HG03175 (cell line): ENCODE measurements around the gene ATAD2B.
A peak's percentile ranks its signal among the peaks of the same experiment; 100 is the strongest.
"Not testable (repeated sequence)": the region's sequence is repeated elsewhere in the genome, so short reads cannot be mapped to it uniquely, and the experiment has no call there.

Source experiments
- ATAC-seq: cut with Tn5 transposase; IDR thresholded peaks from one replicate; pipeline ENCODE4 v1.9.1; 2021; ENCODE audit warnings: mild to moderate bottlenecking, moderate library complexity; ENCODE audit not compliant: unreplicated experiment

The ATAD2B gene

DNA sequence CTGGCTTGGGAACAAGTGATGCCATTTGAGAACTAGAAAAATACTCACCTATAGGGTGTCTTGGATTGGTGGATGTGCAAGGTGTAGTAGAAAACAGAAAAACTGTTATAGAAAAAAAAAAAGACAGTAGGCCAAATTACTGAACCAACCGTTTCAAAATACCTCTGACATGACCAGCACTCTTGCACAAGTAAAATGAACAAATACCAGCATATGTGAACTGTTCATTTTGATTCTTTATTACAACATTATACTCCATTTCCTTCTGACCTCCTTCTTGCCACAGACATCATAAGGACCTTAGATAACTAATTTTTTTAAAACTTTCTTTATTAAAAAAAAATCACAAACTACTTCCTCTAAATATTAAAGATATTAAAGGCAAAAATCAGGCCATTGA, 125.5 kb downstream of the ATAD2B start:
- ATAC-seq: no peak

DNA sequence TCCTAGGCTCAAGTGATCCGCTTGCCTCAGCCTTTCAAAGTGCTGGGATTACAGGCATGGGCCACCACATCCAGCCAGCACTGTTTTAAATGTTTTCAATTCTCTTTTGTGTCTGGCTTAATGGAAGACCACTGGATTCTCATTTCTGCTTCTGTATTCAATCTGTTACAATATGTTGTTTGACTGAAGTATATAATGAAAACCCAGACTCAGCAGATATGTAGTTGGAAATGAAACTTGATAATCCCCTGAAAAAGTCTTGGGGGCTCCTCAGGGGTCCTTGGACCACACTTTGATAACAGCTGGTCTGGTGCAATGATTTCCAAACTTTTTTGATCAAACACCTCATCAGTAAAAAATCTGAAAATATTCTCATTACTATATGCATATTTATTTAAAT, 132.7 kb downstream of the ATAD2B start:
- no peak for ATAC-seq

DNA sequence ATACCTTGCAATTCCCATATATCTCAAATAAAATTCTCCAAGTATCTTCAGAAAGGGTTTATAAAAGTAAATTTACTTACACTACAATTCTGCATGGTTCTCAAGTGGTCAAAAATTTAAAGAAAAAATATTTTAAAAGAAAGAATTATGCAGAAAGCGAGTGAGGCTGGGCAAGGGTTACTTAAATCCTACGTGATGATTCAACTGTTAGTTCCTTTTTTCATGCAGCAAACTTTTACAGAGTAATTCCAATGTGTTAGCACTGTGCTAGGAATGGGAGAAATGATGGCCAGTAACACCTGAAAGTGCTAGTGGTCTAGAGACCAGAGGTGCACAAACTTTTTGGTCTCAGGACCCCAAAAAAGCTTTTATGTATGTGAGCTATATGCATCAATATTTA, 133.4 kb downstream of the ATAD2B start:
- ATAC-seq: no peak

DNA sequence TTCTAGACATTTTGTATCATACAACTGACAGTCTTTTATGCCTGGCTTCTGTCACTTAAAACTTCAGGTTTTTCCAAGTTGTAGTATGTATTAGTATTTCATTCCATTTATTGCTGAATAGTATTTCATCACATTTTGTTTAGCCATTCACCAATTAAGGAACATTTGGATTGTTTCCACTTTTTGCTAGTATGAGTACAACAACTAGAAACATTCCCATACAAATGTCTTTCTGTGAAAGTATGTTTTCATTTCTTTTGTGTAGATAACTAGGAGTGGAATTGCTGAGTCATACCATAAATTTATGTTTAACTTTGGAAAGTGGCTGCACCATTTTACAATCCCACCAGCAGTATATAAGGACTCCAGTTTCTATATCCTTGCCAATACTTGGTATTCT, 135.9 kb downstream of the ATAD2B start:
- no peak for ATAC-seq

DNA sequence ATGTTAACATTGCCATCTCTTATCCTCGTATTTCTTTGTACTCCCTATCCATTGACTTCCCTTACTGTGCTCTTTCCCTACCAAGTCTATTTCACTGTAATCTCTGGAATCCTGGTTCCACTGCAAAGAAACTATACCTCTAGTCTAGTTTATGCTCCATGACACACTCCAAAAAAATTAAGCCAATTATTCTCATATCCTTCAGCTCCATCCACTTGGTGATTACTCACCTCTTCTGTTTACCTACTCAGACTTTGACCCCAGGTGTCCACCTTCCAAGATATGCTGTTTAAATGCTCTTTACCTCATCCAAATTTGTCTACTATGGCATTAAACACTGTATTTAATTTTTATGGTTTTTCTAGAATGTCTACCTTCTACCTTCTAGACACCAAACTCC, 137.9 kb downstream of the ATAD2B start:
- no peak for ATAC-seq

DNA sequence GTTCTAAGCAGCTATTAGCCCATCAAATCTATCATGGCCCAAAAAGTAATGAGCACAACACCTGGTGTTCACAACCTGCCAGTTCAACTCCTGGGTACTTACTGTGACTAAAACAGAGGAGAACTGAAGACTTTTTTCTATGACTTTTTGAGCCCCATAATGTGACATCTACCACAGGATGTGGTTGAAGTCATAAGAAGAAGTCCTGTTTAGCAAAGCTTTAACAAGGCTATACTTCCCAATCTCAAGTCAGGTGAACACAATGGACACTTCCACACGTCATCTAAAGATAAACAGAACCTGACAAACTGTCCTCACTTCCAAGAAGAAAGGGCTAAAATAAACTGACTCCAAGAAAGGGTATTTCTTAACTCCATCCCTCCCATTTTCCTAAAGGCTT, 138.8 kb downstream of the ATAD2B start:
- ATAC-seq: peak; percentile 87

DNA sequence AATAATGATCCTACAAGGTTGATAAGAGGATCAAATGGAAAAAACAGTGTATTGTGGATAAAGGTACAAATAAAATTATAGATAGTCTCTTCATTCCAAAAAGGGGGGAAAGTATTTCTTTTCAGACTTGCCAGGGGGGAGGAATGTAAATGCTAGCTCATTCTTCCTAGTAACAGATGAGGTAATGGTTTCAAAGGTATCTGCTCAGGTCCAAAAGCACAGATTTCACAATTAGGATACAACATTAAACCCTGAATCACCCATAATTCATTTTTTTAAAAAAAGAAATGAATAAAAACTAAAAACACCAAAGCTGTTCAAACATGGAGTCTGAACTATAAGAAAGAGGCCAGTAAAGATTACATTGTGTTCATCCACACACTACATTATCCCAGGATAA, 142.0 kb downstream of the ATAD2B start:
- ATAC-seq: no peak

DNA sequence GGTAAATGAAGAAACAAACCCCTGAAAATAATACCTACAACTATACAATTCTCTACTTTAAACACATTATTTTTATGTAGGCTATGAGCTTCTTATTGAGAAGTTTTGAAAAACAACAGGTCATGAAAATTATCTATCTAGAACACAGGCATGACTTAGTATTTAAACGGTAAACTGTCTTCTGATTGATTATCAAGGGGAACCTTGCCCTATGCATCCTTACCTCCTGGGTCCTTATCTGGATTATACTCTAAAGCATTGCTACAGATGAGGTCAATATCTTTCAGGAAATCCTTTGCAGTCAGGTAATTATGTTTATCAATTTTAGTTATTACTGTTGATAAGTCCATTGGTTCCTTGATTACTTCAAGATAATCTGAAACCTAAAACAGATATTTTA, 144.3 kb downstream of the ATAD2B start:
- ATAC-seq: no peak

DNA sequence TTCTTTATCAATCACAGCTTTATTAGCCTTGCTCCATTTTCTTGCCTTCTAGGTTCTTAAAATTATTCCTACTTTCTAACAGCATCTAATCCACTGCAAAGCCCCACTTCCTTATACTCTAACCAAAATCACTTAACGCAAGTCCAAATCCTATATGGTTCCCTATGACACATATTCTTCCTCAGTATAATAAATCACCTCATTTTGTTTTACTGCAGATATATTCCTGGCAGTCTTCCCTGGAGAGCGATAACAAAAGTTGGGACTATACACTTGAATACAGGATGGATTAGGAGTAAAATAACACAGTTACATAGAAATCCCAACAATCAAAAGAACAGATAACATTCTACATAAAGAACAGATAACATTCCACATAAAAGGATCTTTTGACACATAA, 144.8 kb downstream of the ATAD2B start:
- ATAC-seq: no peak

DNA sequence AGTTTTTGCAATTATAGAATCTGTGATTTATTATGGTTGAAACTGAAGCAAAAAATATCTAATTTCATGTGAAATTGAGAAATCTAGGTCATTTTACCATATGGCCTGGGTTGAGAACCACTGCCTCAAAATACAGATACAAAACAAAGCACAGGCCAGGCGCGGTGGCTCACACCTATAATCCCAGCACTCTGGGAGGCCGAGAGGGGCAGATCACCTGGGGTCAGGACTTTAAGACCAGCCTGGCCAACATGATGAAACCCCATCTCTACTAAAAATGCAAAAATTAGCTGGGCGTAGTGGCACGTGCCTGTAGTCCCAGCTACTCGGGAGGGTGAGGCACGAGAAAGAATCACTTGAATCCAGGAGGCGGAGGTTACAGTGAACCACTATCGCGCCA, 146.5 kb downstream of the ATAD2B start:
- ATAC-seq: not testable (repeated sequence)

DNA sequence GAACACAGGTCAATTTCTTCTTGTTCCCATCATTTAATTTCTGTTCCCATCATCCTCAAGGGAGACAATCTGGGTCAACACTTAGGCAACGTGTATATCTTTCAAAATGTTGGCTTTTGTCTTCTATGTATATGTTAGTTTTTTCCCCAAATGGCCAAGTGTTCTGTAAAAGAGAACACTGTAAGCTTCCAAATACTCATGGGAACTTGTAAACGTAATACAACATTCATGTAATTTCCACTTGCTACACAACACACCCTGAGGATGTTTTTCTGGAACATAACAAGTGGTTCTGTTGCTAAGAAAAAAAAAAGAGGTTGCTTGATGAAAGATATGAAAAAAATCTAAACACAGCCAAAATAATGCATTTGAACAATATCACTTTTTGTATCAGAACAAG, 149.1 kb downstream of the ATAD2B start:
- no peak for ATAC-seq

DNA sequence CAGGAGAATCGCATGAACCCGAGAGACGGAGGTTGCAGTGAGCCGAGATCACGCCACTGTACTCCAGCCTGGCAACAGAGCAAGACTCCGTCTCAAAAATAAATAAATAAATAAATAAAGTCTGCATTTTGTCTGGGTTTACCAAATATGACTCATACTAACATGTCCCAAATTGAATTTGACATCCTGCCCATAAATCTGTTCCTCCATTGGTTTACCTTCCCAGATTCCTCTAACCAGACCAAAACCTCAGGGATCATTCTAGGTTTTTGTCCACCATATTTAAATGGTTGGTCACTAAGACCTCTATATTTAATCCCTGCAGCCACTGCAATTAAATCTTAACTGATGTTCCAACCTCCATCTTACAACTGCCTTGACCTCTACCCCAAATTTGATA, 150.9 kb downstream of the ATAD2B start:
- ATAC-seq: no peak

DNA sequence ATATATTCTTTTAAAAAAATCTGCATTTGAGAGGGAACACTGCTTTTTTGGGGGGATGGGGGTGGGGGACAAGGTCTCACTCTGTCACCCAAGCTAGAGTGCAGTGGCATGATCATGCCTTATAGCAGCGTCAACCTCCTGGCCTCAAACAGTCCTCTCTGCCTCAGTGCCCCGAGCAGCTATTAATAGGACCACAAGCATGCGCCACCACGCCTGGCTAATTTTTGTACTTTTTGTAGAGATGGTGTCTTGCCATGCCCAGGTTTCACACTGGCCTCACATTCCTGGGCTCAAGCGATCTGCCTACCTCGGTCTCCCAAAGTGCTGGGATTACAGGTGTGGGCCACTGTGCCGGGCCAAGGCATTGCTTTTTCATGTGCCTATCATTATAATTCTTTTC, 154.2 kb downstream of the ATAD2B start:
- peak; percentile 80 for ATAC-seq

DNA sequence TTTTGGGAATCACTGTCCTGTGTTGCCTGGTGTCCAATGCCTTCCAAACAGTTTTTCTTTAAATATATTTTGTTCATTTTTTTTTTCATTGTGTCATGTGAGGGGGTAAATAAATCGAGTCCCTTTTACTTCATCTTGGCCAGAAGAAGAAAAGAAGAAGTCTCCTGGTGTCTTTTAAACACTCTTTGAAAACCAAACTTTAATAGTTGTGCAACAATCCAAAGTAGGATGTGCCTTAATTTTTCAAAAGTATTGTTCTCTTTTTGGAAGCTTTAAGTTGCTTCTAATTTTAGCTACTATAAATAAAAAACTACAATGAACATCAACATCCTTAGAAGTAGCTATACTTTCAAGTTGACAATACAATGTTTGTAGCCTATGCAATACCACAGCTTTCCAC, 154.9 kb downstream of the ATAD2B start:
- ATAC-seq: no peak

DNA sequence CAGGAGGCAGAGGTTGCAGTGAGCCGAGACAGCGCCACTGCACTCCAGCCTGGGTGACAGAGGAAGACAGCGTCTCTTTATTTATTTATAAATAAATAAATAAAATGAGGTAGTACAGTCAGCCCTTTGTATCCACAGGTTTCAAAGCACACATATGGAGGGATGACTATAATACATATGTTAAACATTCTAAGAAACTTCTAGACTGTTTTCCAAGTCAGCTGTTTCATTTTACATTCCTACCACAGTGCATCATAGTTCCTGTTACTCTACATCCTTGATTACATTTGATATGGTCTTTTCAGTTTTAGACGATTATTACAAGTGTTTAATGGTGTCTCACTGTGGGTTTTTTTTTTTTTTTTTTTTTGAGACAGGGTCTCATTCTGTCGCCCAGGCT, 157.6 kb downstream of the ATAD2B start:
- no peak for ATAC-seq

DNA sequence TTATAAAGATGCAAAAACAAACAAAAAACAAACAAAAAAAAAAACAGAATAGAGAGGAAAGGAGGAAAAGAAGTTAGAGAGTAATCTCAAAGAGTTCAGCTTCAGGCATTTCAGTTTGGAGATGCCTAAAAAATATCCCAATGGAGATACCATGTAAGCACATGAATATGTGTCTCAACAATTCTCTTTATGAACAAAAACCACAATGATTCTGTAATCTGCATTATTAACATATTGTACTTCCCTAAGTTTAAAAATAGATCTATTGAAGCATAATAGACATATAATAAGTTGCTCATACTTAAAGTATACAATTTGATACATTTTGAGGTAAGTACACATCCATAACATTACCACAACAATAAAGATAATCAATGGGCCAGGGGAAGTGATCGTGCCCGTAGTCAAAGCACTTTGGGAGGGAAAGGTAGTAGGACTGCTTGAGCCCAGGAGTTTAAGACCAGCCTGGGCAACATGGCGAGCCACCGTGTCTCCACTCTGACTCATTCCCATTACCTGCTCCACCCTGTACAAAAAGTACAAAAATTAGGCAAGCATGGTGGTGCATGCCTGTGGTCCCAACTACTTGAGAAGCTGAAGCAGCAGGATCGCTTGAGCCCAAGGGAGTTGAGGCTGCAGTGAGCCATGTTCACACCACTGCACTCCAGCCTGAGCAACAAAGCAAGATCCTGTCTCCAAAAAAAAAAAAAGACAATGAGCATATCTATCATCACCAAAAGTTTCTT, 158.9 kb downstream of the ATAD2B start:
- no peak for ATAC-seq

DNA sequence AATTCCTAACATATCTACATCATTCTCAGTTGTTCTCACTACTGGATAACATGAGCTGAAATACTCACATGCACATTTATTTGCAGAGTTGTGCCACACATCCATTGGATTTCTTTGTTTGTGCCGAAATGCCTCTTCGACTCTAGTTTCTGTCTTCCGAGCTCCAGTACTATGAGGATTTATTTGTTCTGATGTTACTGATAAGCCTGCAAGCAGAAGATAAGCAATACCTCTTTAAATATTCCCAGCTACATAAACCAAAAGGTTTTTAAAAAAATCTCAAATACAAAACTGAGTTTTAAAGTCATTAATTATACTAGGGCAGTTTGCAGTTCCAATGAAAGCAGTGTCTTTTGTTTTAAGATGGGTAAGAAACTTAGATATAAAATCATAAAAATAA, 164.8 kb downstream of the ATAD2B start:
- no peak for ATAC-seq

DNA sequence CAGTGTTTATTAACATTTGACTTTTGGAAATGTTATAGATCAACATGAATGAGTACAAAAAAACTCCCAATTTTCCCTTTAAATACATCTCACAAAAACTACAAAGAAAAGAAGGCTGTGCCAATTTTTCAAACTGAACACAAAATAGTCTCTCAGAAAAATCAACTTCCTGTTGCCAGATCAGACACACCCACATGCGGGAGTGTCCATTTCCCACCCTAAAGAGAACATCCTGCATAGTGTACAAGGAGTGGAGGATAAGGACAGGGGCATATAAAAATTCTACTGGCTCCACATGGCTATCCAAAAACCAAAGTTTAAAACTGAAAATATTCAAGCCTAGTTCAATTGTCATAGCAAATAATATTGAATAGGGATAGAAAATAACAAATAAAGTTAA, 165.3 kb downstream of the ATAD2B start:
- no peak for ATAC-seq

DNA sequence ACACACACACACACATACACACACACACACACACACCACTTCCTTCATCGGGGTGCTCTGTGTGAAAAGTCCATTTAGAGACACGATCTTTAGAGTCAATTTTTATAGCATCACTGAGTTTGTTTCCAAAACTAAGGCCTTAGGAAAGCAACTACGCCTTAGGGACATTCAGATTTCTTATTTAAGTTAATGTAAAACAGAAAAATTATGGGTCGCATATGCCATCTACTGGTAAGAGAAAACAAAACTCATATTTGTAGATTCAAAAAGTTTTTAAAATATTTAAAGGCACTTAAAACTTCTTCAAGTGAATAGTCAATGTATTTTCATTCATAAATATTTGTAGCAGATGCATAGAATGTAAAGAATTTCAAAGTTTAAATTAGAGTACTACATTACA, 166.2 kb downstream of the ATAD2B start:
- ATAC-seq: no peak

DNA sequence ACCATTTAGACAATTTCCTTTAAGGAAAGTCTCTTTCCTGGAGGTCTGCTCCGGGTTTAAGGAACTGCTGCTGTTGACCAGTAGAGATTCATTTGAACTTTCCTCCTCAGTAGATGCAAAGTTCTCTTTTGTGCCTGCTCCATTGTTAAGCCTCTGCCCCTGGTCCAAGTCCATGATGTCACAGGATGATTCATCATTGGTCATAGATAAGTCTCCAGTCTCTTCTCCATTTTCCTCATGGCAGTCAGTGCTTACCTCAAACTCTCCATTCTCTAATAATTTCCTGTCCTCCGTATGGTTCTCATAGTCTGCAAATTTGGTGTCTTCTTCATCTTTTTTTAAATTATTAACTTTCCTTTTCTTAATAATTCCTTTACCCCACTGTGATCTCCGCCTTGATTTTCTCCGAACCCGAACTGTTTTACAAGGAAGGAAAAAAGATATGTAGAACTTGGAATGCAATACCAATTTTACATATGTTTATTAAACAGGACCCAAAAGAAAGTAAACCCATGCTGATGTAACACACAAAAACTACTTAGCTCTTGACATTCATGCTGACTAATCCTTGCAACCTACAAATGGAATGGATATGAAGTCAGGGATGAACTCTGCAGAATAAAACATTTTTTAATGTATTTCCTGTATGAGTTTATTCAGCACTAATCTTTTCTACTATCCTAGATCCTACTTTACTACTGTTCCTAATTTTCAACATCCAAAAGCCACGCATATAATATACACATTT, 169.1 kb downstream of the ATAD2B start:
- ATAC-seq: no peak

DNA sequence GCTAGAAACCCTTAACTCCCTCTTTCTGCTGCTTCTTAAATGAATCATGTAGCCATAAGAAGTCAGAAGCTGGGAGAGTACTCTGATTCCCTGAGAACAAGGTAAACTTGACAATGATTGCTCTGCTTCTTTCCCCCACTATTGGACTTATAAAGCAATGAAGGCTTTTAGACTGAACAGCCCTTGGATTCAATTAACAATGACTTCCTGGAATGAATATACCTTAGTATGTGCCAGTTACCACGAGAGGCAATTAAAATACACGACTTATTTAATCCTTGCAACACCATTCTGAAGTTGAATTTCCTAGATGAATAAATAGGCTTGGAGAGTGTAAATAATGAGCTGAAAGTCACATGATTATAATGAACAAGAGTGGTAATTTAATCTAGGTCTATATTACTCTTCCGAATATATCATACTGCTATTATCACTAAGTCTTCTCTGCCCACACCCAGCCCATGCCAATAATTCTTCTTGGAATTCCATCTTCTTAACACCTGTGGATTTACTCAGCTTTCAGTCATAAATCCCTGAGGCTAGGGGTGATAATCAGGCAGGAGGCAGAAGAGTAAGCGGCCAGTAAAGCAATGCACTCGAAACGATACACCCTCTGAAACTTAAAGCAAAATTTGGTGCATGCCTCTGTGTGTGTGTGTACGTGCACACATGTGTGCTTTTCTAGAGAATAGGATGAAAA, 170.2 kb downstream of the ATAD2B start:
- ATAC-seq: no peak

DNA sequence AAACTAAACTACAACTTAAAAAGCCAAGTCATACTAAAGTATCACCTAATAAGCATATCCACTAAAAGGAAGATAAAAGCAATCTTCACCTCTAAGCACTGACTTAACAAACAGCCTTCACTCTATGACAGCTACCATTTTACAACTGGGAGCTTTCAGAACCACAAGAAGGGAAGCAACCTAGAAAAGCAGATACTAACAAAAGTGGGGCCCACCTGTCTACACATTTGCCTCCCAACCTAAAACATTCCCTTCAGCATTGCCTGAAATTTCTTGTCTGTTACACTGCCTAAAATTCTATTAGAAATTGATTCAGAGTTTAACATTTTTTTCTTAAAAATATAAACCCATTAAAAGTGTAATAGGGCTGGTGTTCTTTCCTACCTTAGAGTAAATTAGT, 172.0 kb downstream of the ATAD2B start:
- no peak for ATAC-seq
